NCI-H2227 (cell line): Measurements from ENCODE around the gene ZNF616.

Experiments used
- DNase-seq: peaks from one replicate; lab custom pipeline; 2025; ENCODE audit not compliant: unreplicated experiment; lab: John Stamatoyannopoulos, UW

The ZNF616 gene

DNA sequence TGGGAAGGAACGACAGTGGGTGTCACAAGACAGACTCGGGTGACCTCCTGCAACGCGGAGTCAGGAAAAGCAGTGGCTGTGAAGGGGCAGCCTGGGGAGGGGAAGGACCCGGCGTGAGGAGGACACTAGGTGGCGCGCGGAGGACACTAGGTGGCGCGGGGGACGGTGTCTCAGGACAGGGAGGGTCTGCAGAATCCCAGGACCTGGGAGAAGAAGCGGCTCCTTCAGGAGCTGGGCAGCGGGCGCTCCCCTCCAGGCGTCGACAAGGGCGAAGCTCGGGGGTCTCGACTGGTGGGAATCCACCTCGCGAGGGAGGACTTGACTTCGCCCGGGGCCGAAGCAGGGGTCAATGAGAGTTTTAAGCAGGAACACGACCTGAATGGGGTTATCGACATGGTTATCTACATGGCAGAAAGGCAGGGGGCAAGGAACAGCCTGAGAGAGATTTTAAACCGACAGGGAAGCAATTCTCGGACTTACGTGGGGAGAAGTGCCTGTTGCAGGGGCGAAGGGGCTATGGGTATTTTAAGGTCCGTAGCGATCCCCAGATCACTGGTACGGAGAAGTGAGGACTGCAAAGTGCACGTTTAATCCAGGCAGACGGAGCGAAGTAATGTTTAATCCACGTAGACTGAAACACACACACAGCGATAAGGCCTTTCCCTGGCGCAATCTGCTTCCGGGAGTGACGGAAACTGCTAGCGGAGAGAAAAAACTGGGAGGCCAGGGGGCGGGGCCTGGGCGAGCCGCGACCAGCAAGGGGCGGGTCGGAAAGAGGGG, at the start of gene ZNF616:
ZNF616 (minus strand) TSS at position 687 of the 780 bp plus-strand sequence. CDS start 9,426 bp downstream, outside the sequence.
- peak; percentile 94 for DNase-seq

DNA sequence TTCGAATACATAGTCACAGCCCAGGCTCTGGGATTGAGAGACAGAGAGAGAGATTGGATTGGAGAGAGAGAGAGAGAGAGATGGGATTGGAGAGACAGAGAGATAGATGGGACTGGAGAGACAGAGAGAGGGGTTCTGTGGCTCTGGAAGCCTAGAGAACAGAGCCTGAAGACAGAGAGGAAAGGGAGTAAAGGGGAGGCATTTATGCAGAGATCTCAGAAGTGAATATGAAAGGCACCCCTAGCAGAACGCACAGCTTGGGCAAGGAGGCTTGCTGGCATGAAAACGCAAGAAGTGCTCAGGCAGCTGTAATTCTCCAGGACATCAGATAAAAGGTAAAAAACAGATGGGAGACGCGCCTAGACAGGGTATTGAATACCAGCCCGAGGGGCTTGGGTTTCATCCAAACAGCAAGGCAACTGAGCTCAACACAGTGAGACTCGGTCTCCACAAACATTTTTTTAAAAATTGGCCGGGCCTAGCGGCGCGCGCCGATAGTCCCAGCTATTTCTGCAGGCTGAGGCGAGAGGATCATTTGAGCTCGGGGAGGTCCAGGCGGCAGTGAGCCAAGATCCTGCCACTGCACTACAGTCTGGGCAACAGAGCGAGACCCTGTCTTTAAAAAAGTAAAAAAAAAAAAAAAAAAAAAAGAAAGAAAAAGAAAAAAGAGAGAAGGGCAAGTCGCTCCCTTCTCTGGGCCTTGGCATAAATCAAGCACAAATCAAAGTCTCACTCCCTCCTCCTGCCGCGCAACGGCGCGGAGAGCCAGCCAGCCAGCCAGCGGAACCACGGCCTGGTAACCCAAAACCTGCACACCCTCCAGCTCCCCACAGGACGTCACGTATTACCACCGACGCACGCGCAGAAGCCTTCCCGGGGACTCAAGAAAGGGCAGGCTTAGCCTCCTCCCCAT, 49.3 kb upstream of the ZNF616 start:
- DNase-seq, result peak; percentile 63

DNA sequence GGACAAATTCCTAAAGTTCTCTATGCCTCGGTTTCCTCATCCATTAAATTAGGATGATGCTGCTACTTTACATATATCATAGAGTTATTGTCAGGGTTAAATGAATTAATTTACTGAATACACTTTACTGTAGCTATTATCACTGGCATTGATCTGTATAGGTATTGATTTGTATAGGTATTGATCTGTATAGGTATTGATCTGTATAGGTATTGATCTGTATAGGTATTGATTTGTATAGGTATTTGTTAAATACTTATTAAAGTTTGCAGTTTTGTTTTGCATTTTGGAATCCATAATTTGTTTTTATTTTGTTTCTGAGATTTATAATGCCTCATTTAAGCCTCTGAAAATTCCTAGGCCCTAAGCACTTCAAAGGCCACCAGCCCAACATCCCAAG, 47.7 kb upstream of the ZNF616 start:
- DNase-seq, result no peak

DNA sequence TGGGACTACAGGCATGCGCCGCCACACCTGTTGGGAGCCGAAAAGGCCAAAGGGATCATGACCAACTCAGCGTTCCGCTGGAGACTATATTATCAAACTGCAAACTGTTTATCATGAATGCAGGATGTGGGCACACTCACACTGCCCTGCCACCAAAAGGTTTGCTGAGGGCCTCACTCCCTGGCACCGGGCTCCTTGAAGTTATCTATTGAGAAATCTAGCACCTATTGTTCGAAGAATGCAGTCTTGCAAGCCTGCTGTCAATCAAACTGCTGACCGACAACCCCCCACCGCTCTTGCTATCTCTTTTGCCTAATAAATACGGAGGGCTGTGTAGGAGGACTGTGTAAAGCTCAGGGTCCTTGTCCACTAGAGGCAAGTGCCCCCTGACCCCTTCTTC, 36.8 kb upstream of the ZNF616 start:
- DNase-seq, result no peak

DNA sequence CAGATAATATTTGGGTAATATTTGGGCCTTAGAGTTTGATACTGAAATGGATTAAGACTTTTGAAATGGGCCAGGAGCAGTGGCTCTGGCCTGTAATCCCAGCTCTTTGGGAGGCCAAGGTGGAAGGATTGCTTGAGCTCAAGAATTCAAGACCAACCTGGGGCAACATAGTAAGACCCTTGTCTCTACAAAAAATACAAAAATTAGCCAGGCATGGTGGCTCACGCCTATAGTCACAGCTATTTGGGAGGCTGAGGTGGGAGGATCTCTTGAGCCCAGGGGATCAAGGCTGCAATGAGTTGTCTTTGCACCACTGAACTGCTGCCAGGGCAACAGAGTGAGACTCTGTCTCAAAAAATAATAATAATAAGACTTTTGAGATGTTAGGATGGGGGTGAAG, 32.6 kb upstream of the ZNF616 start:
- no peak for DNase-seq

DNA sequence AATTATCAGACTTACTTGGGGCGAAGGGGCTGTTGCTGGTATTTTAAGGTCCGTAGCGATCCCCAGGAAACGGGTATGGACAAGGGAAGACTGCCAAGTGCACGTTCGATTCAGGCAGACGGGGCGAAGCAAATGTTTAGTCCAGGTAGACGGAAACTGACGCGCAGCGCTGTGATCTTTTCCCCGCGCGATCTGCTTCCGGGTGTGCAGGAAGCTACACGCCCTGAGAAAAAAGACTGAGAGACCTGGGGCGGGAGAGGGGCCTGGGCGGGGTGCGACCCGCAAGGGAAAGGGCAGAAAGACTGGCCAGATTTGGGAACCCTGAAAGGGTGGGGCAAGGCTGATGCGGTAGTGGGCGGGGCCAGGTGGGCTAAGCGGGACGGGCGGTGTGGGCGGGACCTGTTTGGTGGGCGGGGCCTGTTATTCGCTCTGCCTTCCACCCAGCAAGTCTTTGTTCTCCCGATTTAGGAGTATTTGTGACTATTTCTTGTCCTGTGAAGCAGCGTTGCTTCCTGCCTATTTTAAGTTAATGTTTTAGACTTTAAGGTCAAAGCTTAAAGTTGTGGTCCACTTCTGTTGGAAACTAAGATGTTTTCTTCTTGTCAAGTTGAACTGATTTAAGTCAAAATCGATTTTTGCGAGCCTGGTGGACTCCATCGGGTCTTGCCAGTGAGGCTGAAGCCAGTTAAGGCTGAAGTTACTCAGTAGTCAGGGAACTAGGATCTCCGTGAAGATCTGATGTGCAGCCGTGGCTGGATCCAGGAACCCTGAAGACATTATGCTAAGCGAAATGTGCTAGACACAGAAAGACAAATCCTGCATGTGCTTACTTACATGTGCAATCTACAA, 31.8 kb upstream of the ZNF616 start, which contains the start of gene ZNF836:
ZNF836 (minus strand) TSS at position 301 of the 849 bp plus-strand sequence. CDS start 3,549 bp downstream, outside the sequence.
- peak; percentile 74 for DNase-seq

DNA sequence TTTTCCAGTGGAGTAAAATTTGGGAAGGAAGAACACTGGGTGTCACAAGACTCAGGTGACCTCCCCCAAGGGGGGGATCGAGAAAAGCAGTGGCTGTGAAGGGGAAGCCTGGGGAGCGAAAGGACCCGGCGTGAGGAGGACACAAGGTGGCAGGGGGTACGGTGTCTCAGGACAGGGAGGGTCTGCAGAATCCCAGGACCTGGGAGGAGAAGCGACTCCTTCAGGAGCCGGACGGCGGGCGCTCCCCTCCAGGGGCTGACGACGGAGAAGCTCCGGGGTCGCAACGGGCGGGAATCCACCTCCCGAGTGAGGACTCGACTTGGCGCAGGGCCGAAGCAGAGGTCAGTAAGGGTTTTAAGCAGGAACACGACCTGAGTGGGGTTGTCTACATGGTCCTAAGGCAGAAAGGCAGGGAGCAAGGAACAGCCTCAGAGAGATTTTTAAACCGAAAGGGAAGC, 31.2 kb upstream of the ZNF616 start:
- DNase-seq, result peak; percentile 23

DNA sequence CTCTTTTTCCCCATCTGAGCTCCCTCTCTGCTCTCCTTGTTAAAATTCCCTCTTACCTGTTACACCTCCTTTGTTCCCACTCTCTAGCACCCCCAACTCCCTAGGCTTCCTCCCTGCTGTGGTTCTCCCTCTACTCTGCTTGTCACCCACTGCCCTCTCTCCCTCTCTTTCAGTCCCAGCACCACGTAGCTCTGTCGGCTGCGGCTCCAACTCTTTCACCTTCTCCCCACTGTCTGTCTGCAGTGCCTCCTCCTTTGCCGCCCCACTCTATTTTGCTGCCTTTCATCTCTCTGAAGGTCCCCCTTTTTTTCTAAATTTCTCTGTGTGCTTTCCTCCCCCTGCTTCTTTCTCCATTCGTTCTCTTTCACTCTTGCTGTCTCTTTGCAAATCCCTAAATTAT, 30.6 kb upstream of the ZNF616 start:
- DNase-seq, result no peak

DNA sequence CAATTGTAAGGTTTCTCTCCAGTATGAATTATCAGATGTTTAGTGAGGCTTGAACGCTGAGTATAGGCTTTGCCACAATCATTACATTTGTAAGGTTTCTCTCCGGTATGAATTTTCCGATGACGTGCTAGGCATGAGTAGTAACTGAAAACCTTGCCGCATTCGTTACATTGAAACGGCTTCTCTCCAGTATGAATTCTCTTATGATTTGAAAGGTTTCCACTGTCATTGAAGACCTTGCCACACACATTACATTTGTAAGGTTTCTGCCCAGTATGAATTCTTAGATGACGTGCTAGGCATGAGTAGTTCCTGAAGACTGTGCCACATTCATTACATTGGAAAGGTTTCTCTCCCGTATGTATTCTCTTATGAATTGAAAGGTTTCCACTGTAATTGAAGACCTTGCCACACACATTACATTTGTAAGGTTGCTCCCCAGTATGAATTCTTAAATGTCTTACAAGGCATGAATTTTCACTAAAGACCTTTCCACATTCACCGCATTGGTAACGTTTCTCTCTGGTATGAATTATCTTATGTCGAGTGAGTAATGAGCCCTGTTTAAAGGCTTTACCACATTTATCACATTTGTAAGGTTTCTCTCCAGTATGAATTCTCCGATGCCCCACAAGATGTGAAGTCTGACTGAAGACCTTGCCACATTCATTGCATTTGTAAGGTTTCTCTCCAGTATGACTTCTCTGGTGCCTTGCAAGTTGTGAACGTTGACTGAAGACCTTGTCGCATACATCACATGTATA, 16.0 kb upstream of the ZNF616 start:
- DNase-seq, result no peak

DNA sequence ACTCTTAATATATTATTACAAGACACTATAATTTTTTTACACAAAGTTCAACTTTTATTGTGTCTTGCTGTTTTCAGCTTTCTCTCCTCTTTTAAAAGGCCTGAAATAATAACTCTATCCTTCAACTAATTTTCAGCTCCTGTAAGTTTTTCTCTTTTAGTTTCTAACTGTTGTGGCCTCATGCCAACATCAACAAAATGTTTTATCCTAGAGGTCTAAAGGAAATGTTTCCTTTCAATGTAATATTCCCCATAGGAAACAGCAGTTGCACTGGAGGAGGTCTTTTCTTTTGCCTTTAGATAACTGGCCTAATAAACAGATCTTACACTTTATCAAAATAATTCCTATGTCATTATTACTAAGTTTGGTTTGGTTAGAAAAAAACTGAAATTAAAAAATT, 8.5 kb upstream of the ZNF616 start:
- DNase-seq, result no peak

DNA sequence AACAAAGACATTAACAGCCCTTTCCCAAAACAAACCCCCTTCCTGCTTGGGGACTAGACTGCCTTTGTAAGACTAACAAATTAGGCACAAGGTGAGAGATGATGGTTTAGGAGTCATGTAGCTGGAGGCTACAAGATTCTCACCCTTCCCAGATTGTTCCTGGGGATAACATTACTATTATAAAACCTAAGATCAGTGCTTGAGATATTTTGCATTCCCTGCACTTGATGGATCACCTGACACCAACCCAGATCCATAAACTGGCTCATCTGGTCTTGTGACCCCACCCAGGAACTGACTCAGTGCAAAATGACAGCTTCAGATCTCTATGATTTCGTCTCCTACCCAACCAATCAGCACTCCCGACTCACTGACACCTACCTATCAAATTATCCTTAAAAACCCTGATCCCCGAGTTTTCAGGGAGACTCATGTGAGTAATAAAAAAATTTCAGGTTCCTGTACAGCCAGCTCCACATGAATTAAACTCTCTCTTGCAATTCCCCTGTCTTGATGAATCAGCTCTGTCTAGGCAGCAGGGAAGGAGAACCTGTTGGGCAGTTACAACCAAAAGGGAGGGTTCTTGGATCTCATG, 2.4 kb upstream of the ZNF616 start:
- DNase-seq, result no peak

DNA sequence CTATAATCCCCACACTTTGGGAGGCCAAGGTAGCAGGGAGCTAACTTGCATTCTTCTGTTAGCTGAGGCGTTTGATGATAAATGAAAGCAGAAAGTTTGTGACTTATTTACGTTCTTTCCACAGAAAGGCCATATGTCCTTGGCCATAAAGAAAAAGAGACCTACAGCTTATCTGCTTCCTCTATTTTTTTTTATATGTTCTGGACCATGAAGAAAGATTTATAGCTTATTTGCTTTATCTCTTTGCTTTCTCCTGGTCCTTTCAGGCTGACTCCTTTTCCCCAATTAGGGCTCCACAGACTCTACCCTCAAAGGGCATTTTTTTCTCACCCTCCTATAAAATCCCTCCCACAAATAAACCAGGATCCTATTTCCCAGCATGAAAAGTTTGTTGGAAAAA, 1.5 kb upstream of the ZNF616 start:
- DNase-seq, result no peak

DNA sequence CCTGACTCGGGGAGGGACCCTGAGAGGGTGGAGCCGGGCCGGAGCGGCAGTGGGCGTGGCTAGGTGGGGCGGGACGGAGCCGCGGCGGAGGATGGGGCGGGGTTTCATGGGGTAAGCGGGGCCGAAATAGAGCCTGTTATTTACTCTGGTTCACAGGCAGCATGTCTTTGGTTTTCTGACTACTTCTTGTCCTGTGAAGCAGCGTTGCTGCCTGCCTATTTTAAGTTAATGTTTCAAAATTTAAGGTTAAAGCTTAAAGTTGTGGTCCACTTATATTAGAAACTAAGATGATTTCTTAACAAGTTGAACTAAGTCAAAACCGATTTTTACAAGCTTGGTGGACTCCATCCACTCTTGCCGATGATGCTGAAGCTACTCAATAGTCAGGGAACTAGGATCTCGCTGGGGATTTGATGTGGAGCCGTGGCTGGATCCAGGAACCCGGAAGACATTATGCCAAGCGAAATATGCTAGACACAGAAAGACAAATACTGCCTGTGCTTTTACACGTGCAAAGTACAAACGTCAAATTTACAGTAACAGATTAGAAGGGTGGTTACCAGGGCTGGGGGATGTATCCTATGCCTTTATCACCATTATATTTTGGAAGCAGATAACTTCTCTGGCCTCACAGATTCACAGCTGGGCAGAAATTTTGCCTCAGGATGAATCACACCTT, 433 bp upstream of the ZNF616 start:
- DNase-seq, result peak; percentile 29

DNA sequence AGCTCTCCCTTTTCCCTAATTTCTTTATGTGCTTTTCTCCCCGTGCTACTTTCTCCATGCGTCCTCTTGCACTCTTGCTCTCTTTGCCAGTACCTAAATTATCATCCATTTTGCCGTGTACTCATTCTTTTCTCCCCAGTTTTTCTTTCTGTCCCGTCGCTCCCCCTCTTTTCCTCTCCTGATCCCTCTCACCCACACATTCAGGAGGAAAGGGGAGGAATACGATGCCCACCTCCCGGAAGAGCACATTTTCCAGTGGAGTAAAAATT, 821 bp downstream of the ZNF616 start:
- DNase-seq, result no peak

DNA sequence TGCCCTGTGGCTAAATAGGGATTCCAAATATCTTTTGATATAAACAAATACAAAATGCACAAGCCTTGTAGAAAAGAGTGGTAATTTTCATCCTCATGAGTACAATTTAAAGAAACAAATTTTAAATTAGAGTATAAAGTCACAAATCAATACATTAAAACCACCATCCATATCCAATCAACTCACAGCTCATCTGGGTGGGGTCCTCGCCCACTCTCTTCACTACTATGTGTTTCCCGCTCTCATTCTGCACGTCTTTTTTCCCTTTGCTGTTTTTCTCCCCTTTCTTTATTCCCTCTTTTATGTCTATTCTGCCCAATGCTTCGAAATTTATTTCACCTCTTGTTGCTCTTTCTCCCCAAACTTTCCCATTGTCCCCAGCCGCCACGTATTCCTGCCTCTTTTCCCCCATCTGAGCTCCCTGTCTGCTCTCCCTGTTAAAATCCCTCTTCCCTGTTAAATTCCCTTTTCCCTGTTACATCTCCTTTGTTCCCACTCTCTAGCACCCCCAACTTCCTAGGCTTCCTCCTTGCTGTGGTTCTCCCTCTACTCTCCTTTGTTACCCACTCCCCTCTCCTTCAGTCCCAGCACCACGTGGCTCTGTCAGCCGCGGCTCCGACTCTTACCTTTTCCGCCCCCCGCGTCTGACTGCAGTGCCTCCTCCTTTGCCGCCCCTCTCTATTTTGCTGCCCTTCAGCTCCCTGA, 1.3 kb downstream of the ZNF616 start:
- peak; percentile 41 for DNase-seq

DNA sequence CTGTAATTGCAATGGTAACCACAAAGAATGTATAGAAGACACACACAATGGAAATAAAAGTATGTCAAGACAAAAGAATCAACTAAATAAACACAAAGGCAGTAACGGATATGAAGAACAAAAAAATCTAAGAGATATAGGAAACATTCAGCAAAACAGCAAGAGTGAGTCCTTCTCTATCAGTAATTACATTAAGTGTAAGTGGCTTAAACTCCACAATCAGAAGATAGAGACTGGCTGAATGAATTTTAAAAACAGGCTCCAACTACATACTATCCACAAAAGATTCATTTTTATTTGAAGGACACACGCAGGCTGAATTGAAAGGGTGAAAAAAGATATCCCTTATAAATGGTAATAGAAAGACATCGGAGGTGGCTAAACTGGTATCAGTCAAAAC, 19.5 kb downstream of the ZNF616 start:
- no peak for DNase-seq

DNA sequence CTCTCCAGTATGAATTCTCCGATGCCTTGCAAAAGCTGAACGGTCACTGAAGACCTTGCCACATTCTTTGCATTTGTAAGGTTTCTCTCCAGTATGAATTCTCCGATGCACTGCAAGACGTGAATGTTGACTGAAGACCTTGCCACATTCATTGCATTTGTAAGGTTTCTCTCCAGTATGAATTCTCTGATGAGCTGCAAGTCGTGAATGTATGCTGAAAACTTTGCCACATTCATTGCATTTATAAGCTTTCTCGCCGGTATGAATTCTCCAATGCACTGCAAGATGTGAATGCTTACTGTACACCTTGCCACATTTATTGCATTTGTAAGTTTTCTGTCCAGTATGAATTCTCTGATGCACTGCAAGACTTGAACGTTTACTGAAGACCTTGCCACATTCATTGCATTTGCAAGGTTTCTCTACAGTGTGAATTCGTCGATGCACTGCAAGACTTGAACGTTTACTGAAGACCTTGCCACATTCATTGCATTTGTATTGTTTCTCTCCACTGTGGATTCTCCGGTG, 24.1 kb downstream of the ZNF616 start:
- DNase-seq, result no peak

DNA sequence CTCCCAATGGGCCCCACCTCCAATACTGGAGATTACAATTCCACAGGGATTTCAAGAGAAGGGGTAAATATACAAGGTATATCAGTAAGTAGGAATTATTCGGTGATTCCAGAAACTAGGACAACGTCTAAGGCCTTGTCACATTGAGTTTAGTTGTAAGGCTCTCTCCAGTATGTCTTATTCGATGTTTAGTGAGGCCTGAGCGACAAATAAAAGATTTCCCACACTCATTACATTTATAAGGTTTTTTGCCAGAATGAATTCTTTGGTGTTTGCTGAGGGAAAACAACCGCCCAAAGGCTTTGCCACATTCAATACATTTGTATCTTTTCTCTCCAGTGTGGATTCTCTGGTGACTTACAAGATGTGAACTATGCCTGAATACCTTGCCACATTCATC, 25.0 kb downstream of the ZNF616 start:
- DNase-seq, result no peak

DNA sequence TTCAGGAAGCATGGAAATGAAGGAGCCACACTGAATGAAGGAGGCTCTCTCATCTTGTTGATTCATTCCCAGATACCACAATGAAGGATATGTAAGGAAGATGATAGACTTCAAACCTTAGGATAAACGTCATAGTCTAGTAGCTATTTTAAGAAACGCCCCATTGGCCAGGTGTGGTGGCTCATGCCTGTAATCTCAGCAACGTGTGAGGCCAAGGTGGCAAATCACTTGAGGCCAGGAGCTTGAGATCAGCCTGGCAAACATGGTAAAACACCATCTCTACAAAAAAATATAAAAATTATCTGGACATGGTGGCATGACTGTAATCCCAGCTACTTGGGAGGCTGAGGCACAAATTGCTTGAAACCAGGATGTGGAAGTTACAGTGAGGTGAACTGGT, 27.1 kb downstream of the ZNF616 start:
- DNase-seq, result no peak
